ENCODE data around the gene NR1D1.
A peak's percentile ranks its signal among the peaks of the same experiment; 100 is the strongest.

Gene NR1D1

DNA sequence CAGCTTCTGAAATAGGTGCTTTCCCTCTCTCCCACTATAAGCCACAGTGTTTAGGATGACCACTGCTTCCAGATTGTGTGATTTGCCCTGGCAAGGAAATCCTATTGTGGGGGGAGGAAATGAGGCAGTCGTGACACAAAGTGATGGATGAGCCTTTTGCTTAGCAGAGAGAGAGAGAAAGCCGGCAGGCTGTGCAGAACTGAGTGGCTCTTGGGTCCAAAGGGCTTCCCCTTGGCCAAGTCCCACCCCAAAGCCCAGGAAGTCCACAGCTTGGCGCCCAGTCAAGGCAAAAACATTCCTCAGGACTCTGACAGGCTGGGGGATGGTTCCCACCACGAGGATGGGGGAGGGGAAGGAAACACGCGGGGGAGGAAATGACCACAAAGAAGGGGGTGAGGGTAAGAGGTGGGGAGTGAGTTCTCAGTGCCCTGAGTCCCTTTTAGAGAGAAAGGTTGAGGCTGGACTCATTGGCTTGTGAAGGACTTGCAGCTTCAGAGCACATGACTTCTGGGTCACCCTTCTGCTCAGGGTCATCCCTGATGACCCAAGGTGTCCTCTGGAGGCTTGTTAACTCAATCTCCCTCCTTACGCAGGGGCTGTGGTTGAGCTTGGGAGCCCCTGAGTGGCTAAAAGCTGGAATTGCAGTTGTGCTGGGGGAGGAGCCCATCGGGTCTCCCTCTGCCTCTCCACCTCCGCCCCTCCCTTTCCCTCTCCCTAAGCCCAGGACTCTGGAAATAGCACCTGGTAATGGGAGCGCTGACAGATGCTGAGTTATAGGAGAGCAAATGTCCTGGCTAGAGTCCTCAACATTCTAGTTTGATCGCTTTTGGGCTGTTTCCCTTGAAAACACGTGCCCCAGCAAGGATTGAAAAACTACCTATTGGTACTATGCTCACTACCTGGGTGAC is 11.1 kb upstream of the NR1D1 start:
- peak; percentile 99 for DNase-seq (ENCODE audit: low spot score)

DNA sequence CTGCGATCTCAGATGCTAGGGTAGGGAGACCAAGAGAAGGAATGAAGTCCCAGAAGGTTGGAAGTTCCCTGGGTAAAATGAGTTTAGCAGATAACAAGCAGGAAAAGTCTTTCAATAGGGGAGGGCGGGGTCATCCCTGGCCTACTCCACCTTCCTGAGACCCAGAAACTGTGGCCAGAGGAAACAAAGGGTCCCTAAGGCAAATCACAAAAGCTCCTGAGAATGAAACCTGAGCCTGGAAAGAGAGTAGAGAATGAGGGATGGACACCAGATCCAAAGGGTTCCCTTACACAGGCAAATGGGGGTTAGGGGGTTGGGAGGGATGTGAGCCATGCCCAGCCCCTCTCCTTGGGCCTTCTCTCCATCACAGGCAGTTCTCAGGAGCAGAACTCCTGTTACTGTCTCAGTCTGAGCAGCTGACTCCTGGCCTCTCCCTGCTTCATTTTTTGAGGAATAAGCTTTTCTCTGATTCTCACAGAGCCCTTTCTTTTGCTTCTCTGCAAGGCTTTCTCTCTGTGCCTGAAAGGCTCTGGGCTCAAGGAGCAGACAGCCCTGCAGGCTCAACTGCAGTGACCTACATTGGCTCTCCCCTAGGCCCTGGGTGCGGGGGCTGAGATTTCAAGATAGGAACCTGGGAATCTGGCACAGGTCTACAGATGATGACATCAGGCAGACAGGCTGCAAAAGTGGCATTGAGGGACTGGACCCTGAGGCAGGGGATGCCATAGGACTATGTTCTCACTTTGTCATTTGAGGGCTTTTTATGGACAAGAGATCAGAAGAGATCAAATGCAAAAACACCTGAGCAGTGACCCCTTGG is 9.8 kb upstream of the NR1D1 start:
- DNase-seq (ENCODE audit: low spot score) = no peak

DNA sequence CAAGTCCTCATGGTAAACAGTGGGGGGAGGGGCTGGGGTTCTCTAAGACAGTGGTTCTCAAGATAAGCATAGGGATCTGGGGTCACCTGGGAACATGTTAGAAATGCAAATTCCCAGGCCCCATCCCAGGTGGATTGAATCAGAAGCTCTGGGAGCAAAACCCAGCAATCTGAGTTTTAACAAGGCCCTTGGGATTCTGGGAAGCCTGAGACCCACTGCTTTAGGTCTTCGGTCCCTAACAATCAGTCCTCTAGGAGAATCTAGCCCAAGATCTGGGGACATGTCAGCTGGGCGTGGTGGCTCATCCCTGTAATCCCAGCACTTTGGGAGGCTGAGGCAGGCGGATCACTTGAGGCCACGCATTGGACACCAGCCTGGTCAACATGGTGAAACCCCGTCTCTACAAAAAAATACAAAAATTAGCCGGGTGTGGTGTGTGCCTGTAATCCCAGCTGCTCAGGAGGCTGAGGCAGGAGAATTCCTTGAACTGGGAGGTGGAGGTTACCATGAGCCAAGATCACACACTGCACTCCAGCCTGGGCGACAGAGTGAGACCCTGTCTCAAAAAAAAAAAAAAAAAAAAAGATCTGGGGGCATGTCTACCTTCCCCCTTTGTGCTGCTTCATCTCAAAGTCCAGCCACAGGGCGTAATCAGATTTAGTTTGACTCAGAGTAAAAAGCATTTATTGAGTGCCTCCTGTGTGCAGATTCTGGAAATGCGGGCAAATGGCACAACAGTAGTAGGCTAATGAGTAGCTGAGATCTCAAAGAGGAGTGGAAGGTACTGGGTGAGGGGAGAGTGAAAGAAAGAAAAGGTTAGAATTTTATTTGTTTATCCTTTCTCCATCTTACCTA is 8.8 kb upstream of the NR1D1 start:
- no peak for DNase-seq (ENCODE audit: low spot score)

DNA sequence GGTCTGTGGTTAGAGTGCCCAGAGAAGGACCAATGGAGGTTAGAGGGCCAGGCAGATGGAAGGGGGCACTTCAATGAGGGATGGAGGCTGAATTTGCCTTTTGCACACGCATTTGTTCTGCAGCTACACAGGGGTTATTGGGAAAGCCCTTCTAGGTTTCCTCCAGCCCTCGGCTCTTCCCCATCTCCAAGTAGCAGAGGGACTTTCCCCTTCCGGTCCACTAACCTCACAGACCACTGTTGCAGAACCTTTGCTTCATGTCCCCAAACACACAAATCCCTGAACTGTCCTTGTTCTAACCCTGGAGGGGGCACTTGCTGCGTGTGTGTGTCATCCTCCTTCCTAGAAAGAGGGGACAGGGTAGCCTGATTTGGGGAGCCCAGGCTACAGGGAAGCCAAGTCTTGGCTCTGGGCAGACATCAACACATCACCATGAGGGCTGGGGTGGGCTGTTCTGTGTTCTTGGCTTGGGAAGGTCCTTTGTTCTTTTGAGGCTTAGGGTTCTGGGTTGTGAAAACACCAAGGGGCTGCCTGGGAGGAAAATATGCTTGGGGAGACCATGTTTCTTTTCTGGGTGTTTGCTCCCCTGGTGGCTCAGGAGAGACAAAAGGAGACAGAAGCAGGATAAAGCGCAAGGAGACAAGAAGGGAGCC is 7.3 kb upstream of the NR1D1 start:
- no peak for DNase-seq (ENCODE audit: low spot score)

DNA sequence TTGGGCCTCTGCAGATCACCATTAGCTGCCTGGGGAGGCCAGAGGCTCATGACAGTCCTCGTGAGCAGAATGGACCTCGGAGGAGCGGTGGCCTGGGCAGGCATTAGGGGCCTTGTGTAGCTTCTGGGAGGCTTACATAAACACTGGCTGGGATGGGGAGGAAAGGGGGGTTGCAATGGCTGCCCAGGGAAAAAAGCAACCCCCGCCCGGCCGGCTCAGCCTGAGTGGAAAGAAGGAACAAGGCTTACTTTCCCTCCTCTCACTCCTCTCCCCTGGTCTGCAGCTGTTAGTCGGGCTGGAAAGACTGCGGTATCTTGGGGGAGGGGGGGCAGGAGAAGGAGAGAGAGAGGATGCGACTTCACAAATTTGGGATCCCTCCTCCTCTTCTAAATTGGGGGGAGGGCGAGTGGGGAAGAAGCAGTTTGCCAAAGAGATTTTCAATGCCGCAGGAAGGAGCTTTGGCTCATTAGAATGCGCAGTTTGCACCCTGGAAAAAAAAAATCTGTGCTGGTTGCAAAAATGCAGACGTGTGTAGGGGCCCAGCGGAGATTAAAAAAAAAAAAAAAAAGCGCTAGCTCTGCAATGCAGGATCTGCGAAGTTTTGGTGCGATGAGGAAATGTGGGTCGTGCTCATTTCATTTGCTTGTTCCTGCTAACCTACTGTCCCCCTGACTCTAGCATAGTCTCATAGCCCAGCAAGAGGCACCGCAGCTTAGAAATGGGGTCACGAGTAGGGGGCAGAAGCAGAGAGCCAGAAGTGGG is 6.6 kb upstream of the NR1D1 start:
- no peak for DNase-seq (ENCODE audit: low spot score)

DNA sequence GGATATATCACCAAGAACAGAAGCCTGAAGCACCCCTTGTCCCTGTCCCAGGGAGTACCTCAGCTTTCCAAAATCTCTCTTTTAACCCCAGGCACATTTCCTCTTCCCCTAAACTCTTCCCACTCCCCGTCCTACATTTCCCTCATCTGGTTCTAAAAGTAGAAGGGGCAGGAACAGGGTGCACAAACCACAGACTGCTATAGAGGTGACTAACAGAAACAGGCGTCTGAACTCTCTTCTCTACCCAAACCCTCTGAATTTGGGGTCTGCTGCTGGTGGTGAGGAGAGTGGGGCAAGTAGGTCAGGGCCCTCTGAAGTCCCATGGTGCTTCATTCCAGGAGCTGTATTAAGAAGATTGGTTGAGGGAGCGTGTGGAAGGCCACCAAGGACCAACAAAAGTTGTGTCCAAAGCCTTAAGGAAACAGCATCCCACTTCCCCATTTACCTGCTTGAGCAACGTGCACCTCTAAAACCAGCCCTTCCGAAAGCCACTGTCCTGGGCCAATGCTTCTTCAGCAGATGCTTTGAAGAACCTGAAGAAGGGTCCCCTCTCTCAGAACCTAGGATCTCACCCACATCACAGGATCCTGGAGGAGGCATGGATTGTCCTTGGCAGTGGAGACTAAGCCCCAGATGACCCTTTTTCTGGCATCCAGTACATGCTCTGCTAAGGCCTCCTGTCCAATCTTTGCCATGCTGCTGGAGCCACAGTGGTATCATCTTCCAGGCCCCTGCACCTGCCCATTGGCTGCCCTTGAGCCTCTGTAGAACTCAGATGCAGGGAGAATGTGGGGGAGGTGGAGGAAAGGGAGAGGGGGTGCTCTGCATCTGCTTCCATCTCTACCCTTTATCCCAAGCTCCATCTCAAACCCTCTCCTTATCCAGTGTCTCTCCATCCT is 5.7 kb upstream of the NR1D1 start:
- DNase-seq (ENCODE audit: low spot score) = no peak

DNA sequence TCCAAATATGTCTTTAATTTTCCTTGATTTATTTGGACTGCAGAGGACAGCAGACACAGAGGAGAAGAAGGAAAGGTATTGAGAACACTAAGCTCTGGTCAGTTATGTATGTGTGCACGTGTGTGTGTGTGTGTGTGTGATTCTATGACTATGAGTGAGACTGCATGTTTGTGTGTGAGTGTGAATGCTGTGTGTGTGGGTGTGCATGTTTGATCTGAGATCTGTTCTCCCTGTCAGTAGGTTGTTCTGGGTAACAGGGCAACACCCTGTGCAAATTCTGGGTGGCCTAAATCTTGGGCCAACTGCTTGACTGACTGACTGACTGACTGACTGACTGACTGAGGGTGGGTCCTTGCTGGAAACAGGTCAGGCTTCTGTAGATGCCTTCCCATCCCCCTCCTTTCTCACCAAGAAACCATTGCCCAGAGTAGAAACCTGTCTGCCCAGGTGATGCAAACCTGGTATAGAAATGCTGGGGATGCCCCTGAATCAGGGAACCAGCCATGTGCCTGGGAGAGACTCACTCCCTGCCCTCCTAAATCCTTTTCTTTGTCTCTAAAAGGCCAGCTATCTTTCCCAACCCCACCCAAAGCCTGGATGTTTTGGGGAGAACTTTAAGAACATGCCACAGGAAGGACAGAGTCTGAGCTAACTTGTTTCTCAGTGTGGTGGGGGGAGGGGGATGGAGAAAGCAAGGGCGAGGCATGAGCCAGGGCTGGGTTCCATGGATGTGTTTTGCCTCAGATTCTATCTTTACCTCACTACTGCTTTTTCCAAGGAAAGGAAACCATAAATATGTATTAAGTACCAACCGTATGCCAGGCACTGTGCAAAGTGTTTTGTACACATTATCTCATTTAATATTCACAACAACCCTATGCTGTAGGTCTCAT is 4.5 kb upstream of the NR1D1 start:
- no peak for DNase-seq (ENCODE audit: low spot score)

DNA sequence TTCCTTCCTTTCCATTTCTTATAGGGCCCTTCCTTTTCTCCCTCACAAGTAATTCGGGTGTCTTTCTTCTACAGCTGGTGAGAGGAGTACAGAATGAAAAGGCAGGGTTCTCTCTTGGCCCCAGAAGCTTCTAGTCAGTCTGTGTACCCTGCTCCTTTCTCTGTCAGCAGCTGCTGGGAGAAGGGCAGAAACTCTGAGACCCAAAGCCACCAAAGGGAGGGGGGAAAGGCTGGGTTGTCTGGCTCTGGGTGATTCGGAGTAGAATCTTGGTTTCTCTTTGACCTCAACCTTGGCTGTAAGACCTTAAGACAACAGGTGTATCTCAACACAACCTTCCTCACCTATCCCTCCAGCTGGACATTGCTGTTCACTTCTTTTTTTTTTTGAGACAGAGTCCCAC is 3.3 kb upstream of the NR1D1 start:
- DNase-seq (ENCODE audit: low spot score) = no peak

DNA sequence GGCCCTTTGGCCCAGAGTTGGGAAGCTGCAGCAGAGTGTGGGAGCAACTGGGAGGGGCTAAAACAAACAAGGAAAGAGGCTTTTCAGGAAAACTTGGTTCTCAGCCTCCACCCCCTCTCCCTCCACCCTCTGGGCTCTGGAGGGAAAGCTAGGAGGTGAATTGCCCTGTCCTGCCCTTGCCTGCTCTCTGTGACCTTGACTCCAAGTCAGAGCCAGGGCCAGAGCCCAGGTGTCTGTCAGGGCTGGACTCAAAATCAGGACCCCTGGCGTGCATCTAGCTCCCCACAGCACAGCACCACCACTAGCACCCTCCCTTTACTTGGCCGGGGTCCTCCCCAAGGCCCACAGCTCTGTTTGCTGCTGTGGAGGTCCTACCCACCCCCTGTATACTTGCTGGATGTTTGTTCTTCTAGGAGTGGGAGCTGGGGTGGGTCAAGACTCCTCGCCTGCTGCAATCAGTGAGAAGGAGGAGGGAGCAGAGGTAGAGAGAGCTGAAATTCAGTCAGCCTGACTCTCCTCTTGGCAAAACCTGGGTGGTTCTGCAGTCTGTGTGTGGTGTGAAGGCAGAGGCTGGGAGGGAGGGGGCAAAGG is 2.8 kb upstream of the NR1D1 start:
- DNase-seq (ENCODE audit: low spot score) = no peak

DNA sequence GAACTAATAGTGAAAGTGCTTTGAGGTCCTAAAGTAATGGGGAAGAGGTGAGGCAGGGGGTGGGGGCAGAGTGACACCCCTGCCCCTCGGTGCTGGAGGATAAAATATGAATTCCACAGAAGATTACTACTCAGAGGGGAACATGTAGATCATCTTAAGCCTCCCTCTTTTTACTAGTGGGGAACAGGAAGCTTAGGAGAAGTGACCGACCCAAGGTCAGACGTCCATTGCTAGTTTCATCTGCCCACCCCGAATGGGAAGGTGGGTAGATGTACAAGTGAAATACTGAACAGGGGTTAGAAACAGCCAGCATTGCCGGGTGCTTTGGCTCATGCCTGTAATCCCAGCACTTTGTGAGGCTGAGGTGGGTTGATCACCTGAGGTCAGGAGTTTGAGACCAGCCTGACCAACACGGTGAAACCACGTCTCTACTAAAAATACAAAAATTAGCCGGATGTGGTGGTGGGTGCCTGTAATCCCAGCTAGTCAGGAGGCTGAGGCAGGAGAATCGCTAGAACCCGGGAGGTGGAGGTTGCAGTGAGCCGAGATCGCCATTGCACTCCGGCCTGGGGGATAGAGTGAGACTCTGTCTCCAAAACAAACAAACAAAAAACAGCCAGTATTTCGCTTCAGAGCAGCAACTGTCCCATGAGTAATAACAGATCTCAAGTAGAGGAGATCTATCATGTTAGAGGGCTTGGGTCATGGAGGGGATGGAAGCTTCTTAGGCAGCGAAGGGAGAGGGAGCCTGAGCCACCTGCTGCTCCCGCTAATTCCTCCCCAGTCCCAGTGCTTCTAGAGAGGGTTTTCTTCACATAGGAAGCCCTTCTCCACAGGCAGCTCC is 1.2 kb upstream of the NR1D1 start:
- no peak for DNase-seq (ENCODE audit: low spot score)

DNA sequence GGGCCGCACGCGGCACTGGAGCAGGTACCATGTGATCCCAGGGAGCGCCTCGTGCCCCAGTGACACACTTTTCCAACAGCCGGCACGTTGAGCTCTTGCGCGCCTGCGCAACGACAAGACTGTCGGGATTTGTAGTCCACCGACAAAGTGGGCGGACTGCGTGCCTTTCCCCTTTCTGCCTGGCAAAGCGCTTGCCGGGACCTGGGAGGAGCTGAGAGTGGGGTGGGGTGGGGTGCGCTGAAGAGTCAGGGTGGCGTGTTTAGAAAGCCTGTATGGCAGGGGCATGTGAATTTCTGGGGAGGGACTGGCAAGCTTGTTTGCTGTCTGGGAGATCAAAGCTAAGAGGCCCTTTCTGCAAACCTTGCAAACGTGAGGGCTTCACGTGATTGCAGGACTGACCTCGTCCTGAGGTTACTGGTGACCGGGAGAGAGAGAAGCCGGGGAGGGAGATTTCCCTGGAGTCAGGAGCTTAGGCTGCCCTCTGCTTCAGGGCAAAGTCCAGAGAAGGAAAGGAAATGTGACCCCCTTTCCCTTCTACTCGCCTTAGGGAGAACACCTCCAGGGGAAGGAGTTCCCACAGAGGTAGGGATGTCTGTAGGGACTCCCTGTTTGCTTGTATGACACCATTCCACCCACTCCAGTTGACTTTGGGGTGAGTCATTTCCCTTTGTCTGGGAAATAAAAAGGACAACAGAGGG is 429 bp upstream of the NR1D1 start:
- DNase-seq (ENCODE audit: low spot score) = peak; percentile 96

DNA sequence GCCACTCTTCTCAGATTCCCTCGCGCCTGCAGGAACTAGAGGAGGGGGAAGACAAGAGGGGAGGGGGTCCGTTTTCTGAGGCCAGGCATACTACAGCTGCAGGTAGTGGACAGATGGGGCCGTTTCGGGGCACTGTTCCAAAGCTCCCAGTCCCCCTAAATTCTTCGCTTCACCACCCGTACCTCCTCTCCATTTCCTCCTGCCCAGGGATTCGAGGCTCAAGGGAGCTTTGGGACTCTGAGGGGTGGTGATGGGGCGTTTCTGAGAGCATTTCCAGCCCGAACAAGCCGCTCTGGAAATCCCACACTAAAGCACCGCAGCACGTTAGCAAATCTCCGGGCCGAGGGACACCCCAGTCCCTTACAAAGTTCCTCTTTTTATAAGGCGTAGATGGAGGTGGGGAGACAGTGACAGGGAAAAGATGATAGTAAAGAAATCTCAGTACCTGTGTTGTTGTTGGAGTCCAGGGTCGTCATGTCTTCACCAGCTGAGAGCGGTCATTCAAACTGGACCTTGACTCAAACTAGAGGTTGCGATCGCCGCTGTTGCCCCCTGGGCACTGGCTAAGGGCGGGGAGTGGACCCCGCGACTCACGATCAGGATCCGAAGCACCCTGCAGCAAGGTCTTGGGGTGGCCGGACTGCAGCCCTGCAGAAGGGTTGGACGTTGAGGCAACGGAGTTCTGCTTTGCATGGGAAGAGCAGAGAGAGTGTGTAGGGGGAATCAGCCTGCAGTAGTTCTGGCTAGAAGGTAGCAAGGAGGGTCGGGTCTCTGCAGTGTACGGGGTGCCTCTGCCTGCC is 570 bp downstream of the NR1D1 start:
- DNase-seq (ENCODE audit: low spot score) = no peak

DNA sequence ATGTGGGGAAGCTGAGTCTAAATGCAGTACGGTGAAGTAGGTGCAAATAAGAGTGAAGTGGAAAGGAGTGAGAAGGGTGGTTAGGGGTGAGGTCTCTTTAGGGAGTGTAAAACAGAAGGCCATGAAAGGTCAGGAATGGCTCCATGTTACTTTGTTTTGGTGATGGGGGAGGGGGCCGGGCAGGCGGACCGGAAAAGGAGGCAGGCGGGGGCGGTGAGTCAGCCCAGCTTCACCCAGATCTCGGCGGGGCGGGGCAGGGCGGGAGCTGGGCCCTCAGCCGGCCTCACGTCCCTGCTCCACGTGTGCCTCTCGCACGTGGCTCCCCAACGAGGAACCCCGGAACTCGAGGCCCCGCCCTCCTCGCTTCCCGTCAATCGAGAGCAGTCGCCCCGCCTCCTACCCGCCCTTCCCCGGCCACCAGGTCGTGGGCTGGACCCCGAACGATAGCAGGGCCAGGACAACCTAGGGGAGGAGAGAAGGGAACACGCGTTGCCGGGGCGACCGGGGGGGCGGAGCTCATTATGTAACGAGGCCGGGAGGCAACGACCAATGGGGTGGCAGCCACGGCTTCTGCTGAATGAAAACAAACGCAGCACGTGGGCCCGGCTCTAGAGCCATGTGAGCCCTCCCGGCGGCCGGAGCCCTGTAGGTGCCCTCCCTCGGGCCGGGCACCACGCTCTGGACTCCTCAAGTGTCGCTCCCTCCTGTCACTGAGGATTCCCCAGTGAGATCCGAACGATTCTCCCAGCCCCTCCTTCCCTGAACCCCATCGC is 1.4 kb downstream of the NR1D1 start:
- peak; percentile 89 for DNase-seq (ENCODE audit: low spot score)

DNA sequence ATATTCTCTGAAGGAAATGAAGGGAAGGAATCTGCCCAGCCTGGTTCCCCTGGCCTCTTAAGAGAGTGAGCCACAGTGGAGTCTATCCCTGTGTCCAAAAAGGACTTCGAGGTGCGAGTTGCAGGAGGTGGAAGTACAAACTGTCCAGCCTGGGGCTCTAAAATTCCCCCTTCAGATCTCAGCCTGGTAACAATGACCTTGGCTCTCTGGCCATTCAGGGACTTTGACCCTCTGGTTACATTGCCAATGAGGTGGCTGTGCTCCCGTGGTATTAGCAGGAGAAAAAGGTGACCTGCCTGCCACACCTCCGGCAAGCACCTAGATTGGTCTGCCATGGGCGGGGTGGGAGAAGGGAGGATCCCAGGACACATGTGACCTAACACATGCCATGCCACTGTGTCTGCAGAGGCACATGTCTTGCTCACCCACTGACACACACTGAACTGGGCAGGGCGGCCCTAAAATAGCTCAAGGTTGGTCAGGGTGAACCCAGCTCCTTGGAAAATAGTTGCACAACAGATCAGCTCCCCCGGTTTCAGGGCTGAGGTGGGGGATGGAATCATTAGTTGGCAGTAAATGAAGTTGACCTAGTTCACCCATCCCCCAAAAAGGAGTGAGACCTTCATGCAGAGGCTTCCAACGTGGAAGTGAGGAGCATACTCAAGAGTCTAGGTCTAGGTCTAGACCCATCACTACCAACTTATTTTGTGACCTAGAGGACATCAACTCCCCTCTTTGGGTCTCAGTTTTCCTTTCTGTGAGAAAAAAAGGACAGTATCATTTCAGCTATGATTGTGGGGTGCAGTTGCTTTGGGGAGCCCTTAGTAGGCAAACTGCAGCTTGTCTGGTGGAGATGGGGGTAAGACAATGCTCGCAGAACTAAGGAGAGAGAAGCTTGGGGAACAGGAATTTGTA is 2.2 kb downstream of the NR1D1 start:
- DNase-seq (ENCODE audit: low spot score) = no peak

All from kidney capillary endothelial cell (primary cell).